Panc1 (cell line): ENCODE results near the gene ADAMTS7. TPM values are rescaled to one million over a fixed set of nuclear protein-coding genes. Genes with fewer than 3 reads are reported as not detected.

ENCODE experiments used
- ATAC-seq: fragments of 200-7000 bp; cut with Tn5 transposase; 2 replicates; pipeline ENCODE4 v1.9.1; 2020; ENCODE audit warnings: mild to moderate bottlenecking, moderate library complexity
- BruUV-seq: library from RNA; stranded (reverse); fragments of 400-500 nt; replicated peaks from 2 replicates; lab custom pipeline; 2021; lab: Mats Ljungman, UMichigan
- CTCF ChIA-PET: fragments of 300-600 bp; sonication (Branson Sonifier 250); formaldehyde crosslinking; loops from one replicate; lab custom pipeline; 2022; ENCODE audit warnings: antibody characterized with exemption; lab: Charles Lee
- POLR2A ChIA-PET: fragments of 300-600 bp; sonication (Branson Sonifier 250); formaldehyde crosslinking; loops from one replicate; lab custom pipeline; 2022; ENCODE audit warnings: antibody characterized with exemption; lab: Charles Lee
- DNase-seq: peaks from one replicate; pipeline ENCODE4 v3.0.0-alpha.2; 2010; ENCODE audit warnings: low read depth, low spot score
- H3K27ac ChIP-seq: 2 replicates; pipeline ENCODE4 v1.5.1; 2011; ENCODE audit warnings: mild to moderate bottlenecking, low read length, inconsistent platforms
- H3K27me3 ChIP-seq: fragments of 200-500 bp; sonication (Bioruptor generic); 2 replicates; pipeline ENCODE4 v1.6.0; 2014; ENCODE audit warnings: low read length, inconsistent platforms; ENCODE audit not compliant: control insufficient read depth, insufficient read depth
- H3K36me3 ChIP-seq: fragments of 200-500 bp; sonication (Bioruptor generic); 2 replicates; pipeline ENCODE4 v1.5.1; 2014; ENCODE audit warnings: inconsistent platforms, mild to moderate bottlenecking, low read length, moderate library complexity; ENCODE audit not compliant: control insufficient read depth, insufficient read depth
- H3K4me1 ChIP-seq: 2 replicates; pipeline ENCODE4 v1.5.1; 2011; ENCODE audit warnings: inconsistent platforms, mild to moderate bottlenecking, low read length, moderate library complexity; ENCODE audit not compliant: control insufficient read depth, insufficient read depth
- H3K4me3 ChIP-seq, 2 experiments: 2 replicates each; pipeline ENCODE4 v1.5.1; 2011 to 2012; ENCODE audit warnings: low read depth in 2 of 2, low read length in 2 of 2, mild to moderate bottlenecking in 2 of 2, inconsistent platforms in 1 of 2, moderate library complexity in 1 of 2
- H3K9me3 ChIP-seq: fragments of 200-500 bp; sonication (Bioruptor generic); 2 replicates; pipeline ENCODE4 v1.5.1; 2014; ENCODE audit warnings: low read depth, mild to moderate bottlenecking, inconsistent platforms, low read length, moderate library complexity; ENCODE audit not compliant: control insufficient read depth, insufficient read depth
- CTCF ChIP-seq: fragments of 450-650 bp; IDR thresholded peaks from 2 replicates; pipeline ENCODE4 v1.5.1; 2017; ENCODE audit warnings: mild to moderate bottlenecking
- POLR2AphosphoS5 ChIP-seq: IDR thresholded peaks from 2 replicates; pipeline ENCODE4 v1.6.1; 2012; ENCODE audit warnings: mild to moderate bottlenecking, low read depth, low read length, moderate library complexity
- REST ChIP-seq, 2 experiments: IDR thresholded peaks; 2 replicates each; pipeline ENCODE4 v1.6.1; 2011 to 2012; ENCODE audit warnings: low read depth in 2 of 2, control low read depth in 1 of 2, low read length in 1 of 2, mild to moderate bottlenecking in 1 of 2, moderate library complexity in 1 of 2; ENCODE audit not compliant: insufficient read depth in 1 of 2
- SIN3A ChIP-seq: IDR thresholded peaks from 2 replicates; pipeline ENCODE4 v1.6.1; 2012; ENCODE audit warnings: low read depth, mild to moderate bottlenecking, low read length, moderate library complexity, borderline replicate concordance; ENCODE audit not compliant: insufficient read depth
- TCF7L2 ChIP-seq: IDR thresholded peaks from 2 replicates; pipeline ENCODE4 v1.6.1; 2011; ENCODE audit warnings: mild to moderate bottlenecking, low read depth, low read length, inconsistent platforms
- in situ Hi-C: cut with HindIII; loops from 2 replicates; pipeline ENCODE4 v1.10.0; 2016; ENCODE audit warnings: low sequenced_read_pairs, low pct_unique_long_range_greater_than_20kb
- intact Hi-C: fragments of 100-400 bp; cut with micrococcal nuclease; formaldehyde crosslinking; loops from one replicate; pipeline ENCODE4 v1.10.0; 2022; ENCODE audit not compliant: unreplicated experiment
- total RNA-seq: library from RNA; stranded (reverse); gene quantifications from one replicate; pipeline ENCODE4 v1.2.1, GENCODE V29; 2021; ENCODE audit not compliant: unreplicated experiment

The ADAMTS7 gene
- total RNA-seq, 1 experiment from 2014 or later, result 1.0 TPM

GRCh38 chr15:78810362-78811123 is 721 bp downstream of the ADAMTS7 start:
- no peaks in the 10 kb centered on the region for H3K36me3 ChIP-seq
- ChIA-PET POLR2A (no interaction called here), CTCF (interaction anchor here (0.6 kb wide), 1 partner anchor 79 kb away, joined by 4 read pairs; no protein-coding TSS in a partner anchor)
- in situ Hi-C loops (no loop called here), intact Hi-C loops (no loop called here)
- no peak for DNase-seq
- H3K4me1 ChIP-seq, result peaks cover 4% of the 10 kb centered on the region; the same call in 1 of the 2 replicates
- H3K9me3 ChIP-seq, result no peaks in the 10 kb centered on the region
- ATAC-seq, result peak; percentile 48
- peaks cover 3% of the 10 kb centered on the region for H3K27me3 ChIP-seq
- H3K4me3 ChIP-seq, result peak overlapping the region; percentile 49 to 59
- BruUV-seq, result no TSS peak
- no peak overlapping the region for H3K27ac ChIP-seq
- TF ChIP-seq CTCF (no peak), POLR2AphosphoS5 (no peak), SIN3A (no peak), REST (IDR thresholded peaks at IDR 0.05; ENCODE audit: insufficient read depth in 1 of 2, low read depth in 2 of 2, low read length in 1 of 2) (no peak), TCF7L2 (no peak)

DNA sequence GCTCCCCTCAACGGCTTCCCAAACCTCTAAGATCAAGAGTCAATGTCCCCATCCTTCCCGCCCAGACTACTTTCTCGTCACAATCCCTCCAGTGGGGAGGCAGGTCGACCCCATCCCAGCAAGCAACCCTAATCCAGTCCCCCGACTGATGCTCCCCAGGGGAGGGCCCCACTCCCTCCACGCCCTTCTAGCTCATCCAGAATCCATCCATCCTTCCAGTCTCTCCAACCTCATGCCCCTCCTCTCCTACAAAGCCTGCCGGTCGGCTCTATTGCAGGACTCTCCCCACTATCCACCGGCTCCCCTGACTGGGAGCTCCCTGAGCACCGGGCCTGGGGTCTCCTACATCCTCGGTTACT is 1.3 kb downstream of the ADAMTS7 start:
- intact Hi-C loops (no loop called here), in situ Hi-C loops (no loop called here)
- peak overlapping the region; percentile 49 to 59 for H3K4me3 ChIP-seq
- H3K9me3 ChIP-seq, result no peaks in the 10 kb centered on the region
- ChIA-PET CTCF (no interaction called here), POLR2A (no interaction called here)
- ATAC-seq, result no peak; the same call in 1 of the 2 replicates
- DNase-seq, result no peak
- no TSS peak for BruUV-seq
- no peaks in the 10 kb centered on the region for H3K36me3 ChIP-seq
- peaks cover 3% of the 10 kb centered on the region for H3K27me3 ChIP-seq
- no peak overlapping the region for H3K27ac ChIP-seq
- H3K4me1 ChIP-seq, result peaks cover 4% of the 10 kb centered on the region; the same call in 1 of the 2 replicates
- TF ChIP-seq POLR2AphosphoS5, result no peak
- no peak for TF ChIP-seq REST (IDR thresholded peaks at IDR 0.05; ENCODE audit: insufficient read depth in 1 of 2, low read depth in 2 of 2, low read length in 1 of 2)
- no peak for TF ChIP-seq CTCF
- no peak for TF ChIP-seq SIN3A
- no peak for TF ChIP-seq TCF7L2
